SK-MEL-5 (cell line): Measurements from ENCODE around the gene COL9A3. TPM values are rescaled to one million over a fixed set of nuclear protein-coding genes. Genes with fewer than 3 reads are reported as not detected.
"Not testable (repeated sequence)": the region's sequence is repeated elsewhere in the genome, so short reads cannot be mapped to it uniquely, and the experiment has no call there.

ENCODE experiments used
- DNase-seq: peaks from one replicate; pipeline ENCODE4 v3.0.0-alpha.2; 2016; ENCODE audit warnings: low read depth, low spot score
- in situ Hi-C: cut with HindIII; loops from 2 replicates; pipeline ENCODE4 v1.10.0; 2016; ENCODE audit warnings: low sequenced_read_pairs, high pct_unique_total_duplicates, low pct_unique_long_range_greater_than_20kb
- total RNA-seq: library from RNA; depleted of rRNA; stranded (reverse); fragments of >200 nt; shearing (Covaris generic); gene quantifications from 2 replicates; pipeline ENCODE4 v1.2.3, GENCODE V29; 2014

Gene COL9A3
- total RNA-seq, 1 experiment from 2014 or later: 8.6 TPM

- in situ Hi-C loops: no loop called here
- no peak for DNase-seq
These were observed 21.5 kb downstream of the COL9A3 start for GRCh38 chr20:62838128-62838891.

DNA sequence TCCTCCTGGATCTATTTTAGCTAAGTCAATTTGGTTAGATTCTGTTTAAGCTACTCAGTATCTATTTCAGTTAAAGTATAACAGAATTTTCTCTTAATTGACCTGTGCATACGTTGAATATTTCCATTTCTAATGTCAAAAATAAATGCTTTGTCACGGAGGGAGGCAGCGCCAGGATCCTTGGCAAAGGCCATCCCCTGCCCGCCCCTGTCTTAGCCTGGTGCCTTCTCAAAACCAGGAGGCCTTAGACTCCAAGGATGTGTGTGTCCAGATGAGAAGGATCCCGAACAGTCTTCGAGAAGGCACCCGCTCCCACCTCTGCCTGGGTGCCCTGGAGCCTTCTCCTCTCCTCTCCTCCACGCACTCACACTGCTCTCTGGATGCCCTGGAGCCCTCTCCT is 22.4 kb downstream of the COL9A3 start:
- in situ Hi-C loops: no loop called here

GRCh38 chr20:62839816-62840215 is 23.0 kb downstream of the COL9A3 start:
- in situ Hi-C loops: no loop called here
- DNase-seq: no peak

More for the DNA sequence above, 22.4 kb downstream of the COL9A3 start:
- no peak for DNase-seq

GRCh38 chr20:62840244-62841197 is 23.7 kb downstream of the COL9A3 start:
- DNase-seq: no peak
- in situ Hi-C loops: no loop called here

- in situ Hi-C loops: no loop called here
- DNase-seq: no peak
These were observed 24.9 kb downstream of the COL9A3 start for GRCh38 chr20:62841705-62842212.

DNA sequence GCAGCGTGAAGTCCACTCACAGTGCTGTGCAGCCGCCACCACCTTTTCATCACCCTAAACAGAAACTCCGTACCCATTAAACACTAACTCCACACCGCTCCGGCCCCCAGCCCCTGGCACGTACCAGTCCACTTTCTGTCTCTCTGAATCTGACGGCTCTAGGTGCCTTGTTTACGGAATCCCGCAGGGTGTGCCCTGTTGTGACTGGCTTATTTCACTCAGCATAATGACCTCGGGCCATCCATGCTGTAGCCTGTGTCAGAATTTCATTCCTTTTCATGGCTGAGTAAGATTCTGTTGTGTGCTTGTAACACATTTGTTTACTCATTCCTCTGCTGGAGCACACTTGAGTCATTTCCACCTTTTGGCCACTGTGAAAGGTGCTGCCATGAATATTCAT is 26.8 kb downstream of the COL9A3 start:
- in situ Hi-C loops: no loop called here
- DNase-seq: no peak

GRCh38 chr20:62844182-62844581 is 27.3 kb downstream of the COL9A3 start:
- no peak for DNase-seq
- in situ Hi-C loops: no loop called here

- in situ Hi-C loops: no loop called here
- no peak for DNase-seq
These were observed 28.7 kb downstream of the COL9A3 start for GRCh38 chr20:62845416-62846160.

GRCh38 chr20:62846166-62846890 is 29.5 kb downstream of the COL9A3 start:
- no peak for DNase-seq
- in situ Hi-C loops: no loop called here

GRCh38 chr20:62848917-62849316 is 32.1 kb downstream of the COL9A3 start:
- DNase-seq, in situ Hi-C loops: not testable (repeated sequence)

GRCh38 chr20:62849431-62849830 is 32.6 kb downstream of the COL9A3 start:
- in situ Hi-C loops: no loop called here

DNA sequence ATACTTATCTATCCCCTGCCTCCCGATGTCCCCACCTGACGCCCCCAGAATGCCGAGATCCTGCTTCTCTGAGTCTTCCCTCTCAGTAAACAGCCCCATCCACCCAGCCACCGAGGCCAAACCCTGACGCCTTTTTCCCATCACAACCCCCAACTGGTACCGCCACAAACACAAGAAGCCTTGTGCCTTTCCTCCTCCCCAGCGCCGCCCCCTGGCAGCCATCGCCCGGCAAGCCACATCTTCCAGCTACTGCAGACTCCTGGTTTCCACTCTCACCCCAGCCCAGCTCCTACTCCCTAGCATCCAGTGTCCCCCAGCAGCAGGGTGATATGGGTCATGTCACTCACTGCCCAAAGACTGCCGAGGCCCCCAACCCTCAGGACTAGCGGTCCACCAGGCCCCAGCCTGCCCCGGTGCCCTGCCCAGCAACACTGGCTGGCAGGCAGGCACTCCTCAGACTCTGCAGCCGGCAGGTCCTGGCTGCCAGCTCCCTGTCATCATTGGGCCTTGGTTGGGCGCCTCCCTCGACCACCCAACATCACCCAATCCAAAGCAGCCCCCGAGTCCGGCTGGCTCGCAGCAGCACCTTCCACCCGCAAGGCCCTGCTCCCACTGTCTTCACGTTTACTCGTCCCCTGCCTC is 33.6 kb downstream of the COL9A3 start:
- peak; percentile 56 for DNase-seq
- in situ Hi-C loops: no loop called here

More at GRCh38 chr20:62849431-62849830, 32.6 kb downstream of the COL9A3 start:
- DNase-seq: no peak

- in situ Hi-C loops: no loop called here
- DNase-seq: no peak
These were observed 35.3 kb downstream of the COL9A3 start for GRCh38 chr20:62852196-62852595.

- in situ Hi-C loops: no loop called here
- no peak for DNase-seq
These were observed 36.0 kb downstream of the COL9A3 start for GRCh38 chr20:62852841-62853240.

DNA sequence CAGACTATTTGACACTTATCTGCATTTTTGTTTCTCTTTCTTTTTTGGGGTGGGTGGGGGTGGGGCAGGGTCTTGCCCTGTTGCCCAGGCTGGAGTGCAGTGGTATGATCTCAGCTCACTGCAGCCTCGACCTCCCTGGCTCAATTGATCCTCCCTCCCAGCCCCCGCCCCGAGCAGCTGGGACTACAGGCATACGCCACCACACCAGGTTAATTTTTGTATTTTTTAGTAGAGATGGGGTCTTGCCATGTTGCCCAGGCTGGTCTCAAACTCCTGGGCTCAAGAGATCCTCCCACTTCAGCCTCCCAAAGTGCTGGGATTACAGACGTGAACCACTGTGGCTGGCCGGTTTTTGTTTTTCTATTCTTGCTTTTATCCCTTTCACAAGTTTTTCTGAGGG is 36.5 kb downstream of the COL9A3 start:
- in situ Hi-C loops, DNase-seq: not testable (repeated sequence)

GRCh38 chr20:62854121-62854520 is 37.3 kb downstream of the COL9A3 start:
- no peak for DNase-seq
- in situ Hi-C loops: no loop called here

- no peak for DNase-seq
- in situ Hi-C loops: no loop called here
These were observed 38.3 kb downstream of the COL9A3 start for GRCh38 chr20:62855120-62855519.
